NCI-H2081 (cell line): ENCODE data around the gene GLB1L.
A peak's percentile ranks its signal among the peaks of the same experiment; 100 is the strongest.

Source experiments
- DNase-seq, 2 experiments: peaks; one replicate each; lab custom pipeline; 2025; lab: John Stamatoyannopoulos, UW

GLB1L gene

DNA sequence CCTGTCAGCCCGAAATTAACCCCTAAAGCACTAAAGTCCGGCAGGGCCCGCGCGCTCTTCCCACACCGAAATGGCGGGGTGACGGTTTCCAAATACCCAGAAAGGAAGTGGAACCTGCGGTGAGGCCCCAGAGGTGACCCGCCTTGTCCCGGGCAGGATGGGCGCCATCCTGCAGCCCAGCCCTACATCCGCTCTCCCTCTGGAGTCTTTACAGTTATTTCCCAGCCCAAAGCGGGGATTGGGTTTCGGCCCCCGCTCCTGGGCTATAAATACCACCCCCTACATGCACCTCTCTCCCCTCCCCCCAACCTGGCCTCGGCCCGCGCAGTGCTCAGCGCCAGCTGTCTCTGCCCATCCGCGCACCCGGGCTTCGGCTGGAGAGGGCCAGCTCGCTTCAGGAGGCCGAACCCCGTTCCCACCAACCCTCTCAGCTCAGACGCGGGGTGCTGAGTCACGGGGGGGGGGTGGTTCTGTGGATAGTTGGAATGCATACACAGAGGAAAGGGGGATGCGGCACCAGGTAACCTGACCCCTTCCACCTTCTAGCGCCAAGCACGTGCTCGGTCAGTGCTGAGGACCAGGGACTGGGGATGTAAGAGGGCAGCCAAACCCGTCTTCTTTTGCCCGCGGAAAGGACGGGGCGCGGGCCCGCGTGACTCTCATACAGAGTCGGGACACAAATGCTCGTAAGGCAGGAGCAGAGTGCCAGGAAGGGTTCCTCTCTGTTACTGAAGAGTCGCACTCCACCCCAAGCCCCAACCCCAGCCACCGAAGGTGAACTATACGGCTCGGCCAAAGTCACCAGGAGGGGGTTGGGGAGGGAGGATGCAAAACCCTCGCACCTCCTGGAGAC is 7.9 kb upstream of the GLB1L start, which contains the start of gene TUBA4B:
TSS of gene TUBA4B (plus strand) at position 344 of the 853 bp plus-strand sequence. CDS start at position 509, 165 bp downstream.
- peak; percentile 38 to 54 for DNase-seq

GRCh38 chr2:219252570-219252899 is 7.3 kb upstream of the GLB1L start:
- DNase-seq = no peak

- DNase-seq = peak in 1 of 2 experiments; percentile 53
Observed at GRCh38 chr2:219252084-219252483, 6.8 kb upstream of the GLB1L start.

DNA sequence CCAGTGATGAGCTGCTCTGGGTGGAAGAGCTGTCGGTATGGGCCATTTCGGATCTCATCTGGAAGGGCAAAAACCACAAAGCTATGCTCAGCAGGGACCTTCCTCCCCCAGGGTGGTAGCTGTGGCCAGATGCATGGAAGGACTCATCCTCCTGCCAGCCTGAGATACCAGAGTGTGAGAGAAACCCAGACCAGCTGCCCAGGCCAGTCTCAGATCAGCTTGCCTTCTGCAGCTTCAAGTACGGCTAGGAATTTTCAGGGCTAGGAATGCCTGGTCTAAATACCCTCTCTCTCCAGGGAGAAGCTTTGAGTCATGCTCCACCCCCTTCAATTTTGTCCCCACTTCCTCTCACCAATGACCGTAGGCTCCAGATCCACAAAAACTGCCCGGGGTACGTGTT is 6.4 kb upstream of the GLB1L start:
- no peak for DNase-seq

DNA sequence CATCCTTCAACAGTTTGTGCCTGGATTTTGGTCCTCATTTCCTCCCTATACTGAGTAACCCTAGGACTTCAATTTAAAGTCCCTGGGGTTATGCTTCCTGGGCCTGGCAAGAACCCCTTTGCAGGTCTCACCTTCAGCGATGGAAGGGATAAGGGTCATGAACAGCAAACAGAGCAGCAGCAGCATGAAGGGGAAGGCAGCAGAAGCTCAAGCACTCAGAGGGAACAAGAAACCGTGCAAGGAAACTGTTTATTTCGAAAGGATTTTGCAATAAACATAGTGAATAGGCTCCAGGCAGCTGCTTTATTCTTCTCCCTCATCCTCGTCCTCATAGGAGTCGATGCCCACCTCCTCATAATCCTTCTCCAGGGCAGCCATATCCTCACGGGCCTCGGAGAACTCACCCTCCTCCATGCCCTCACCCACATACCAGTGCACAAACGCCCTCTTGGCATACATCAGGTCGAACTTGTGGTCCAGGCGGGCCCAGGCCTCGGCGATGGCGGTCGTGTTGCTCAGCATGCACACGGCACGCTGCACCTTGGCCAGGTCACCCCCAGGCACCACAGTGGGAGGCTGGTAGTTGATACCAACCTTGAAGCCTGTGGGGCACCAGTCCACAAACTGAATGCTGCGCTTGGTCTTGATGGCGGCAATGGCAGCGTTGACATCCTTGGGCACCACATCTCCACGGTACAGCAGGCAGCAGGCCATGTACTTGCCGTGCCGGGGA is 5.0 kb upstream of the GLB1L start:
- no peak for DNase-seq

DNA sequence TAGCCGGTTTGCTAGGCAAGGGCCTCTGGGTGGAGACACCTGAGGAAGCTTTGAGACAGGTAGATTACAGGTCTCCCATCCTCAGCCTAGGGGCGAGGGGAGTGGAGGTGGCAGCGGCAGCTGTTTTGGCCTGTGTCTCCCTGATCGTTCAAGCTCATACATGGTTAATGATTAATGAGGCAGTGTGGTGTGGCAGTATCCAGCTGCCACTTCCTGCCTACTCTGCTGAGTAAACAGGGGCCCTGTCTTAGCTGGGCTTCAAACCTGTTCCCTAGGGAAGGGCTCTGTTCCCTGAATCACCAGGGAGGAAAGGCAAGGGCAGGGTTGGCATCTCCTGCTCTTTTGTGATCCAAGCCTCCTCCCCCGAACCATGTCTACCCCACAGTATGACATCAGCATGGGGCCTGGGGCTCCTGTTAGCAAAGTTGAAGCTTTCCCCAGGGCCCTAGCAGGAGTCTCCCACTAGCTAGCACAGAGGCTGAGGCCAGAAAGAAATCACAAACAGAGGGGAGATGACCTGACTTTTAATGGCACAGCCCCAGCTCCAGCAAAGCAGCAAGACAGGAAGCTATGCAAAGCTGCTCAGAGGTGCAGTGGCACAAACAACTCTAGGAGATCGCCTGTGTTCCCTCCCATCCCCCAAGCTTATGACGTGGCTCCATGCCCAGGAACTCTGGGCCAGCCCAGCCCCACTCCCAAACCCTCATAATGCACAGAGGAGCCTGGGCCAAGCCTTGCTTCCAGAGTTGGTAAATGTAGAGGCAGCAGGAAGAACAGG is 4.1 kb upstream of the GLB1L start:
- peak; percentile 60 to 85 for DNase-seq

- no peak for DNase-seq
Observed at GRCh38 chr2:219248845-219249202, 3.6 kb upstream of the GLB1L start.

GRCh38 chr2:219247678-219248642 is 2.7 kb upstream of the GLB1L start:
- DNase-seq = no peak

DNA sequence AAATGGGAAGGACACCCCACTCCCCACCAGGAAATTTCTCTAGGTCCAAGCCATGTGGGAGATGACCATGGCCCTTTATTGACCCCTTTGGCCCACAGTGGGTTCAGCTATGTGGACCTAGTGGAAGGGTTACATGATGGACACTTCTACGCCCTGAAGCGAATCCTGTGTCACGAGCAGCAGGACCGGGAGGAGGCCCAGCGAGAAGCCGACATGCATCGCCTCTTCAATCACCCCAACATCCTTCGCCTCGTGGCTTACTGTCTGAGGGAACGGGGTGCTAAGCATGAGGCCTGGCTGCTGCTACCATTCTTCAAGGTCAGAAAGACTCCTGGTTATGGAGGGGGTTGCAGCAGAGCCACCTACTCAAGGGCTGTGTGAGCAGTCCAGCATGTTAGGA is 1.3 kb upstream of the GLB1L start:
- no peak for DNase-seq

DNA sequence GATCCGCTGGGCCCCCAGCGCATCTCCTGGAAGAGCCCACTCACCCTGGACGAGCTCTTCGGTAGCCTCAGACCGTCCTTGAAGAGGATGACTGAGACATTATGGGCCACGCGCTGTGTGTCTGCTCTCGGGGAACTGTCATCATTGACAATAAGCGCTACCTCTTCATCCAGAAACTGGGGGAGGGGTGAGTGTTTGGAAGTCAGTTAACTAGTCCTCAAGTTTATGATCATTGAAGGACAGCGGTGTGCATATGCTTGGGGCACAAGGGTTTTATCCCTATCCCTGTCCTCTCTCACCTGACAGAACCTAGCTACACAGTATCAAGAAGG is 621 bp upstream of the GLB1L start:
- DNase-seq = no peak

- DNase-seq = no peak
Observed at GRCh38 chr2:219244789-219245147, 476 bp downstream of the GLB1L start.

- no peak for DNase-seq
Observed at GRCh38 chr2:219243291-219243761, 1.9 kb downstream of the GLB1L start.

- no peak for DNase-seq
Observed at GRCh38 chr2:219234331-219234730, 10.9 kb downstream of the GLB1L start.

- DNase-seq = peak; percentile 22 to 28
Observed at GRCh38 chr2:219230059-219230540, 15.1 kb downstream of the GLB1L start.

DNA sequence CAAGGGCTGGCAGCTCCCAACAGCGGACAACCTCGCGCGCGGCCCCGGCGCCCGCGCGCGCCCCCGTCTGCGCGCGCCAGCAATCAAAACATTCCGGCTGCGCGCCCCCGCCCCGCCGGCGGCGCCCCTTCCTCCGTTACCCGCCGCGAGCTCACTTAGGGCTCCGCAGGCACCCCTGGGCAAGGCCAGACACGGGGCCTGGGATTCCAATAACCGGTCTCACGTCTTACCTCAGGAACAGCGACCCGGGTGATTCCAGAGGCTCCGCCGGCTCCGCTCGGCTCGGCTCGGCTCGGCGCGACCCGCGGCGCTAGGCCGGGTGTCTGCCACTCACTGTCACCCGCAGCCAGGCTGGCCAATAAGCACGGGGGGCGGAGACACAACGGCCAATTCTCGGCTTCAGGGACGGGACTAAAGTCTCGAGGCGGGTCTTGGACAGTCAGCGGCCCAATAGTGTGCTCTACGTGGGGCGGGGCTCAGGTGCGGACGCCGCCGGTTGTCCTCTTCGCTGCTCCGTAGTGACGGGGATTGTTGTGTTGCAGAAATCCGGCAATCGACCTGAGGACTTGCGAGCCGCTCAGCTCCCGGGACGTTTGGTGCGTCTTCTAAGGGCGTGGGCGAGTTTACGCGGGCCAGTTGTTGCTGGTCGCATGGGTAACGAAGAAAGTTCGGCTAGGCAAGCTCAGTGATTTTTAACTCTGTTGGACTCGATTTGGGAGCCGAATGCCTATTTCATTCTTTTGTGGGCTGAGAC is 15.8 kb downstream of the GLB1L start, which contains the start of the genes ANKZF1 and ATG9A:
TSS of gene ANKZF1 (plus strand) at position 502 of the 754 bp plus-strand sequence. CDS start 452 bp downstream, outside the sequence.
TSS of gene ATG9A (minus strand) at position 332 of the 754 bp plus-strand sequence. CDS start 1,612 bp downstream, outside the sequence.
- peak; percentile 97 to 99 for DNase-seq

GRCh38 chr2:219228911-219229304 is 16.3 kb downstream of the GLB1L start:
- DNase-seq = no peak

- no peak for DNase-seq
Observed at GRCh38 chr2:219228041-219228910, 17.0 kb downstream of the GLB1L start.

- DNase-seq = no peak
Observed at GRCh38 chr2:219225350-219225749, 19.9 kb downstream of the GLB1L start.
